ENCODE results near the gene MTMR12.
"Not testable (repeated sequence)": the region's sequence is repeated elsewhere in the genome, so short reads cannot be mapped to it uniquely, and the experiment has no call there.

The MTMR12 gene

GRCh38 chr5:32302835-32303754 is 9.6 kb downstream of the MTMR12 start:
- DNase-seq (ENCODE audit: low read depth, low spot score) = no peak
- H3K27ac ChIP-seq = no peak overlapping the region

- no peak for DNase-seq (ENCODE audit: low read depth, low spot score)
- no peak overlapping the region for H3K27ac ChIP-seq
These were observed 10.8 kb downstream of the MTMR12 start for GRCh38 chr5:32301891-32302290.

- no peak for DNase-seq (ENCODE audit: low read depth, low spot score)
- no peak overlapping the region for H3K27ac ChIP-seq
These were observed 13.6 kb downstream of the MTMR12 start for GRCh38 chr5:32299059-32299677.

DNA sequence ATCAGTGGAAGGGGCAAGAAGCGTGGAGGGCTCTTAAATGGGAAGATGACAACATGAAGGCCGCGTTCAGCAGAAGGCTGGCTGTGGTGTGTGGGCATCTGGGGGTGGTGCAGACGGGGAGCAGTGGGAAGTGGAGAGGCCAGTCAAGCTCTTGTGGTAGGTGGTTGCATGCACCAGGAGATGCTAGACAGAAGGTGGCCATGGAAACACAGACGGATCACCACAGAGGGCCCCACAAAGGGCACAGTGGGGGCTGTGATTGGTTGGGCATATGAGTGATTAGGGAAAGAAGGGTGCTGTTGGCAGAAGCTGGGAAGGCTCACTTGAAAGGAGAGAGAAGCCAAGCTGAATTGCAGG is 14.7 kb downstream of the MTMR12 start:
- DNase-seq (ENCODE audit: low read depth, low spot score) = no peak
- H3K27ac ChIP-seq = no peak overlapping the region

GRCh38 chr5:32297181-32298058 is 15.3 kb downstream of the MTMR12 start:
- no peak for DNase-seq (ENCODE audit: low read depth, low spot score)
- H3K27ac ChIP-seq = no peak overlapping the region

- not testable (repeated sequence) for H3K27ac ChIP-seq; DNase-seq (ENCODE audit: low read depth, low spot score)
These were observed 16.6 kb downstream of the MTMR12 start for GRCh38 chr5:32295966-32296772.

DNA sequence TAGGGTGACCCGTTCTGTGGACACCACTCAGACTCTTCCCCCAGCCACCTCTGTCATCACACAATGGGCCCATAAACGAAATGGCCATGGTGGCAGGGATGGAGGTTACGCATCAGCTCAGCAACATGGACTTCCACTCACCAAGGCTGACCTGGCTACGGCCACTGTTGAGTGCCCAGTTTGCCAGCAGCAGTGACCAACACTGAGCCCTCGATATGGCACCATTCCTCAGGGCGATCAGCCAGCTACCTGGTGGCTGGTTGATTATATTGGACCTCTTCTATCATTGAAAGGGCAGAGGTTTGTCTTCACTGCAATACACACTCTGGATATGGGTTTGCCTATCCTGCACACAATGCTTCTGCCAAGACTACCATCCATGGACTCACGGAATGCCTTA is 21.1 kb downstream of the MTMR12 start:
- no peak overlapping the region for H3K27ac ChIP-seq
- no peak for DNase-seq (ENCODE audit: low read depth, low spot score)

DNA sequence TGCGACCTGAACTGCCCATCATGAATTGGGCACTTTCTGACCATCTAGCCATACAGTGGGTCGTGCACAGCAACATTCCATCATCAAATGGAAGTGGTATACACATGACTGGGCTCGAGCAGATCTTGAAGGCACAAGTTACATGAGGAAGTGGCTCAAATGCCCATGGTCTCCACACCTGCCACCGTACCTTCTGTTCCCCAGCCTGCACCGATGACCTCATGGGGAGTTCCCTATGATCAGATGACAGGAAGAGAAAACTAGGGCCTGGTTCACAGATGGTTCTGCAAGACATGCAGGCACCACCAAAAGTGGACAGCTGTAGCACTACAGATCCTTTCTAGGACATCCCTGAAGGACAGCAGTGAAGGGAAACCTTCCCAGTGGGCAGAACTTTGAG is 21.8 kb downstream of the MTMR12 start:
- no peak overlapping the region for H3K27ac ChIP-seq
- DNase-seq (ENCODE audit: low read depth, low spot score) = no peak

DNA sequence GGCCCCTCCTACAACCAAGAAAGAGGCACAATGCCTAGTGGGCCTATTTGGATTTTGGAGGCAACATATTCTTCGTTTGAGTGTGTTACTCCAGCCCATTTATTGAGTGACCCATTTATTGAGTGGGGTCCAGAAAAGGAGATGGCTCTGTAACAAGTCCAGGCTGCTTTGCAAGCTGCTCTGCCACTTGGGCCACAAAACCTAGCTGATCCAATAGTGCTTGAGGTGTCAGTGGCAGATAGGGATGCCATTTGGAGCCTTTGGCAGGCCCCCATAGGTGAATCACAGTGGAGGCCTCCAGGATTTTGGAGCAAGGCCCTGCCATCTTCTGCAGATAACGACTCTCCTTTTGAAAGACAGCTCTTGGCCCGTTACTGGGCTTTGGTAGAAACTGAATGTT is 22.2 kb downstream of the MTMR12 start:
- not testable (repeated sequence) for H3K27ac ChIP-seq; DNase-seq (ENCODE audit: low read depth, low spot score)

DNA sequence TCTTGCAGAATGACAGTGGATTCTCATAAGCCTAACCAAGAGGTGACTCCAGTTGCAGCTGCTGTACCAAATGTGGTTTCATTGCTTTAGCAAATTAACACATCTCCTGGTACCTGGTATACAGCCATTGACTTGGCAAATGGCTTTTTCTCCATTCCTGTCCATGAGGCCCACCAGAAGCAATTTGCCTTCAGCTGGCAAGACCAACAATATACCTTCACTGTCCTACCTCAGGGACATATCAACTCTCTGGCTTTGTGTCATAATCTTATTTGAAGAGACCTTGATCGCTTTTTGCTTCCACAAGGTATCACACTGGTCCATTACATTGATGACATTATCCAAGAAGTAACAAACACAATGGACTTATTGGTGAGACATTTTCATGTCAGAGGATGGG is 22.8 kb downstream of the MTMR12 start:
- not testable (repeated sequence) for H3K27ac ChIP-seq; DNase-seq (ENCODE audit: low read depth, low spot score)

DNA sequence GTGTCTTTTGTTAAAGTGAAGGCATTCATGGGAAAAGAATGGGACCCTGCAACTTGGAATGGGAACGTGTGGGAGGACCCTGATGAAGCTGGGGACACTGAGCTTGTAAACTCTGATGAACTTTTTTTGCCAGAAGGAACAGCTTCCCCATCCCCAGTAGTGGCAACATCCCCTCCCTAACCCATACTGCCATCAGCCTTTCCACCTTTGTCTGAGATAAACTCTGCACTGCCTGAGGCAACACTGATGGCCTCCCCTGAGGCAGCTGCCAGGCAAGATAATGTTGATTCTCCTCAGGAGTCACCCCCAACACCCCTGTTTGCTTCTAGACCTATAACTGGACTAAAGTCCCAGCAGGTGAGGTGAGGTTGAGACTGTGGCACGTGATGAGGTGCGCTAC is 24.6 kb downstream of the MTMR12 start:
- DNase-seq (ENCODE audit: low read depth, low spot score) = not testable (repeated sequence)

GRCh38 chr5:32287525-32287924 is 25.2 kb downstream of the MTMR12 start:
- not testable (repeated sequence) for DNase-seq (ENCODE audit: low read depth, low spot score); H3K27ac ChIP-seq

More for the DNA sequence above, 24.6 kb downstream of the MTMR12 start:
- H3K27ac ChIP-seq = not testable (repeated sequence)

GRCh38 chr5:32285510-32286138 is 27.1 kb downstream of the MTMR12 start:
- no peak overlapping the region for H3K27ac ChIP-seq
- no peak for DNase-seq (ENCODE audit: low read depth, low spot score)

DNA sequence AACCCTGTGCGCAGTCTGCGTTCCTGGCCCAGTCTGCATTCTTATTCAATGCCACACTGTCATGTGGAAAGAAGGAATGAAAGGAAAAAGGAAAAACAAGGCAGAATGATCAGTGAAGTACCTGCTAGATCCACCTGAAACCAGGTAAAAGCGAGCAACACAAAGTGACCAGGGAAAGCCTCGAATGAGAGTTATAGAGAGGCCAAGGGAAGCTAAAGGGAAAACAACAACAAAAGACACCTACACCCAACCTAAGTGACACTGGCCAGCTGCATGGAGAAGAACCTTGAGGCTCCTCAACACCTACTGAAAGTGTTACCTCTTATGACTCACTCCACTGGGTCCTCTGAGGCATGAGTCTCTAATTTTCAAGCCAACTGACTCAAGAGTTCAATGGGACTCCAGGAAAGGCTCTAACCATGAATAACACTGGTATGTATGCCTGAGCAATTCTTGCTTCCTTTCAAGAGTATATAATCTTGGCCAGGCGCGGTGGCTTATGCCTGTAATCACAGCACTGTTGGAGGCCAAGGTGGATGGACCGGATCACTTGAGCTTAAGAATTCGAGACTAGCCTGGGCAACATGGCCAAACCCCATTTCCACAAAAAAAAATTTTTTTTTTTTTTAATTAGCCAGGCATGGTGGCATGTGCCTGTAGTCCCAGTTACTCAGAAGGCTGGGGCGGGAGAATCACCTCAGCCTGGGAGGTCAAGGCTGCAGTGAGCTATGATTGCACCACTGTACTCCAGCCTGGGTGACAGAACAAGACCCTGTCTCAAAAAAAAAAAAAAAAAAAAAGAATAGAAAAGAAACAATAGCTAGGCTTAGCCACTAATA is 29.0 kb downstream of the MTMR12 start:
- H3K27ac ChIP-seq = peak overlapping the region; percentile 50
- peak; percentile 36 for DNase-seq (ENCODE audit: low read depth, low spot score)

GRCh38 chr5:32283061-32283460 is 29.7 kb downstream of the MTMR12 start:
- no peak overlapping the region for H3K27ac ChIP-seq
- no peak for DNase-seq (ENCODE audit: low read depth, low spot score)

- no peak for DNase-seq (ENCODE audit: low read depth, low spot score)
- H3K27ac ChIP-seq = no peak overlapping the region
These were observed 30.1 kb downstream of the MTMR12 start for GRCh38 chr5:32282633-32283032.

- not testable (repeated sequence) for DNase-seq (ENCODE audit: low read depth, low spot score); H3K27ac ChIP-seq
These were observed 31.2 kb downstream of the MTMR12 start for GRCh38 chr5:32281378-32282133.

DNA sequence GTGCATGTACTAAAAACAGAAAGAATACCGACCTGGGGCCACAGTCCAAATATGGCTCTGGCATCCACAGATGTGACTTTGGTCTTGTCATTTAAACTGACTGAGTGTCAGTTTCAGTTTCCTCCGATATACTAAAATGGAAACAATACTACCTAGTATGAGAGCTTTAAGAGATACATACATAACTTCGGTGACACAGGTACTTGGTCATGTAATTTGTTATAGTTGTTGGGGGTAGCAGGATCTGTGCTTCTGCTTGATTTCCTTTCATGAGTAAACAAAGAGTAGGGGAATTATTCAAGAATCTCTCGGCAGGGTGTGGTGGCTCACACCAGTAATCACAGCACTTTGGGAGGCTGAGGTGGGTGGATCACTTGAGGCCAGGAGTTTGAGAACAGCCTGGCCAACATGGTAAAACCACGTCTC is 32.1 kb downstream of the MTMR12 start:
- H3K27ac ChIP-seq = no peak overlapping the region
- DNase-seq (ENCODE audit: low read depth, low spot score) = no peak

Data from epithelial cell of prostate (primary cell).